HepG2 (cell line): ENCODE data around the gene STKLD1. TPM values are rescaled to one million over a fixed set of nuclear protein-coding genes. Genes with fewer than 3 reads are reported as not detected.

Experiments used
- ATAC-seq: fragments of 200-7000 bp; cut with Tn5 transposase; 3 replicates; pipeline ENCODE4 v1.9.1; 2020; ENCODE audit warnings: mild to moderate bottlenecking, moderate library complexity
- BruUV-seq: library from RNA; stranded (reverse); fragments of 400-500 nt; replicated peaks from 2 replicates; lab custom pipeline; 2021; lab: Mats Ljungman, UMichigan
- CTCF ChIA-PET: fragments of 300-600 bp; formaldehyde crosslinking; extraction: SDS; loops from one replicate; lab custom pipeline; 2021; ENCODE audit warnings: low total read pairs, inconsistent platforms, low intra/inter-chr PET ratio; lab: Yijun Ruan, JAX
- POLR2A ChIA-PET: fragments of 350-600 bp; sonication (Branson Sonifier 250); formaldehyde crosslinking; loops from one replicate; lab custom pipeline; 2020; ENCODE audit warnings: antibody characterized with exemption, inconsistent platforms; lab: Yijun Ruan, JAX
- DNase-seq: peaks from one replicate; pipeline ENCODE4 v3.0.0-alpha.2; 2015; ENCODE audit warnings: low spot score
- FAIRE-seq: peaks from 3 replicates; lab custom pipeline; 2011; peaks lifted over from hg19 to GRCh38; lab: Jason Lieb, UNC
- H2AFZ ChIP-seq: one replicate; pipeline ENCODE4 v1.6.1; 2011; ENCODE audit warnings: low read length, inconsistent platforms
- H3K27ac ChIP-seq: fragments of 300-600 bp; 3 replicates; pipeline ENCODE4 v1.8.0; 2011; ENCODE audit warnings: mixed run types, mild to moderate bottlenecking, mixed read lengths, low read length, inconsistent platforms; ENCODE audit not compliant: insufficient read depth; ENCODE audit errors: extremely low read length
- H3K27me3 ChIP-seq, 2 experiments: fragments of 200-600 bp in 1 of 2; 2 replicates in 1 of 2; 3 replicates in 1 of 2; pipeline versions ENCODE4 v1.6.0 to v1.8.0; 2011; ENCODE audit warnings: low read length in 2 of 2, mild to moderate bottlenecking in 2 of 2, moderate library complexity in 2 of 2, inconsistent platforms in 1 of 2; ENCODE audit not compliant: insufficient read depth in 2 of 2, control insufficient read depth in 1 of 2
- H3K36me3 ChIP-seq, 2 experiments: fragments of 200-600 bp in 1 of 2; replicated peaks in 1 of 2; 2 replicates in 1 of 2; 3 replicates in 1 of 2; pipeline versions ENCODE4 v1.5.1 to v1.8.0; 2011; ENCODE audit warnings: low read length in 2 of 2, inconsistent platforms in 1 of 2; ENCODE audit not compliant: insufficient read depth in 2 of 2, control insufficient read depth in 1 of 2
- H3K4me1 ChIP-seq: 2 replicates; pipeline ENCODE4 v1.5.1; 2012; ENCODE audit warnings: low read length, inconsistent platforms; ENCODE audit not compliant: insufficient read depth
- H3K4me2 ChIP-seq: 2 replicates; pipeline ENCODE4 v1.6.0; 2011; ENCODE audit warnings: low read depth, low read length, inconsistent platforms
- H3K4me3 ChIP-seq, 3 experiments: fragments of 200-600 bp in 1 of 3; sonication (generic), shearing (Covaris generic) in 1 of 3; replicated peaks in 1 of 3; 2 replicates each; pipeline ENCODE4 v1.5.1; 2011 to 2016; ENCODE audit warnings: low read length in 3 of 3, inconsistent platforms in 2 of 3, low read depth in 2 of 3, mild to moderate bottlenecking in 2 of 3, control low read depth in 1 of 3, mixed read lengths in 1 of 3; ENCODE audit not compliant: insufficient read depth in 1 of 3
- H3K79me2 ChIP-seq: one replicate; pipeline ENCODE4 v1.6.1; 2011; ENCODE audit warnings: low read length, inconsistent platforms; ENCODE audit not compliant: insufficient read depth
- H3K9ac ChIP-seq: 2 replicates; pipeline ENCODE4 v1.6.0; 2011; ENCODE audit warnings: mild to moderate bottlenecking, low read depth, low read length, inconsistent platforms; ENCODE audit not compliant: insufficient read depth
- H3K9me3 ChIP-seq: 2 replicates; pipeline ENCODE4 v1.5.1; 2012; ENCODE audit warnings: mild to moderate bottlenecking, low read length
- H4K20me1 ChIP-seq: 2 replicates; pipeline ENCODE4 v1.6.0; 2011; ENCODE audit warnings: inconsistent platforms, mild to moderate bottlenecking, low read length, moderate library complexity; ENCODE audit not compliant: insufficient read depth
- AGO2 ChIP-seq: fragments of 200-400 bp; formaldehyde crosslinking; optimal IDR thresholded peaks from 2 replicates; pipeline ENCODE3; 2017; ENCODE audit warnings: mild to moderate bottlenecking, low read depth, low read length, moderate library complexity
- ATAD3A ChIP-seq: sonication (generic); formaldehyde crosslinking; IDR thresholded peaks from 2 replicates; pipeline ENCODE4 v1.4.0; 2020; ENCODE audit warnings: missing genetic modification reagents
- POLR2G ChIP-seq: fragments of 200-400 bp; formaldehyde crosslinking; IDR thresholded peaks from 2 replicates; pipeline ENCODE4 v1.6.1; 2018; ENCODE audit warnings: mild to moderate bottlenecking, low read depth, low read length, moderate library complexity
- RBFOX2 ChIP-seq: fragments of 200-400 bp; formaldehyde crosslinking; IDR thresholded peaks from 2 replicates; pipeline ENCODE4 v1.6.1; 2017; ENCODE audit warnings: low read depth, mild to moderate bottlenecking, low read length
- ZC3H13 ChIP-seq: sonication (generic); formaldehyde crosslinking; IDR thresholded peaks from 2 replicates; pipeline ENCODE4 v1.8.1; 2023; ENCODE audit warnings: mild to moderate bottlenecking, missing genetic modification reagents, moderate library complexity
- ZFYVE20 ChIP-seq: sonication (generic); formaldehyde crosslinking; IDR thresholded peaks from 2 replicates; pipeline ENCODE4 v1.8.0; 2023; ENCODE audit warnings: low read depth, mild to moderate bottlenecking, moderate library complexity, missing genetic modification reagents, borderline replicate concordance
- ZNF720 ChIP-seq: sonication (generic); formaldehyde crosslinking; IDR thresholded peaks from 2 replicates; pipeline ENCODE4 v1.4.0; 2020; ENCODE audit warnings: missing genetic modification reagents
- WGBS: methylation state at CpG from one replicate; pipeline ENCODE4 v1.1.6; 2017; ENCODE audit warnings: low lambda C conversion rate; 5-methylcytosine and 5-hydroxymethylcytosine counted together
- in situ Hi-C: cut with HindIII; loops from 2 replicates; pipeline ENCODE4 v1.10.0; 2017; ENCODE audit warnings: low pct_unique_long_range_greater_than_20kb; ENCODE audit not compliant: extremely low pct_ligation_motif_present
- intact Hi-C: fragments of 100-400 bp; cut with micrococcal nuclease; formaldehyde crosslinking; loops from one replicate; pipeline ENCODE4 v1.10.0; 2022; ENCODE audit not compliant: unreplicated experiment
- polyA plus RNA-seq, 8 experiments: library from polyadenylated mRNA; depleted of rRNA in 3 of 8; stranded (reverse) in 7 of 8; unstranded in 1 of 8; fragments of >200 nt; fragmentation: Illumina TruSeq in 4 of 8; extraction: Trizol in 4 of 8; gene quantifications; 2 replicates each; pipeline versions ENCODE4 v1.2.1 to v1.2.3, GENCODE V29; 2011 to 2016; ENCODE audit warnings: low read depth in 4 of 8, missing spikeins in 1 of 8, mixed read lengths in 1 of 8; ENCODE audit not compliant: insufficient read depth in 1 of 8
- total RNA-seq, 5 experiments: library from RNA; depleted of rRNA; stranded (reverse); fragments of >200 nt; fragmentation: Illumina TruSeq; extraction: Trizol; gene quantifications; 2 replicates each; pipeline ENCODE4 v1.2.3, GENCODE V29; 2016; ENCODE audit warnings: low read depth in 1 of 5
- TF ChIP-seq, protein P1 (sequence below): sonication (generic); formaldehyde crosslinking; IDR thresholded peaks from 2 replicates; pipeline ENCODE4 v1.4.0; 2020; ENCODE audit warnings: mild to moderate bottlenecking, missing genetic modification reagents

The STKLD1 gene
- total and polyA plus RNA-seq, 2 of the 13 experiments (the other 11 are each of a cell fraction or from before 2014, with no cell fraction given), result 1.5 to 2.2 TPM

DNA sequence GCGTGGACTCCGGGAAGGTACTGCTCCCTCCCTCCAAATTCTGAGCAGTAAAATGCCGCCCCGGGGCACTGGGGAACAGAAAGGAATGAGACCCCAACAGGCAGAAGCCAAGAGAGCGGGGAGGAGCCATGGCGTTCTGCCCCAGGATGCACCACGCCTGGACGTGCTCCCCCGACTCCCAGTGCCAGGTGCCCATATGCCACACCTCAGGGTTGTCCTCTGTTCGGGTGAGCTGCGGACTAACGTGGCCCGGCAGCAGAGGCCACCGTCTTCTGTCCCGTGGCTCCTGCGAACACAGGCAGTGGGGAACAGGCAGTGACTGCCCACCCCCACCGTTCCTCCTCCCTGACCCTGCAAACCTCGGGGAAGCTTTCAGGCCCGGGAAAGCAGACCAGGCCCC lies 44.9 kb upstream of the STKLD1 start:
- no peak for DNase-seq
- ATAC-seq, result no peak
- FAIRE-seq, result no peak
- 0 out of 2 replicates have a peak, but pooled peaks cover 7% of the 10 kb centered on the region for H4K20me1 ChIP-seq
- 94% methylated on average over 19 of the region's 19 CpGs for WGBS
- ChIA-PET CTCF (no interaction called here), POLR2A (interaction anchor here (1.0 kb wide), 1 partner anchor 11 kb away, joined by 3 read pairs; no protein-coding TSS in a partner anchor)
- no peak overlapping the region for H3K27ac ChIP-seq
- no TSS peak for BruUV-seq
- intact Hi-C loops, result no loop called here
- no peak overlapping the region for H2AFZ ChIP-seq
- H3K27me3 ChIP-seq, result no peaks in the 10 kb centered on the region; a peak in 1 of 5 replicates
- no peak overlapping the region for H3K9ac ChIP-seq
- in situ Hi-C loops, result loop anchor here (5.0 kb wide), 1 partner anchor 144 kb away; no protein-coding TSS in a partner anchor
- peaks cover 18 to 41% of the 10 kb centered on the region in 2 experiments; a peak in 4 of 5 replicates for H3K36me3 ChIP-seq
- no peak overlapping the region for H3K4me2 ChIP-seq
- peak; percentile 25; the same call in 1 of the 2 replicates for TF ChIP-seq POLR2G
- no peak for TF ChIP-seq ZNF720 (CRISPR knock-in tag)
- 0 out of 2 replicates have a peak, but pooled peaks have one; percentile 33 for TF ChIP-seq ZC3H13 (CRISPR knock-in tag)
- peak; percentile 7 for TF ChIP-seq AGO2
- TF ChIP-seq, protein P1, sequence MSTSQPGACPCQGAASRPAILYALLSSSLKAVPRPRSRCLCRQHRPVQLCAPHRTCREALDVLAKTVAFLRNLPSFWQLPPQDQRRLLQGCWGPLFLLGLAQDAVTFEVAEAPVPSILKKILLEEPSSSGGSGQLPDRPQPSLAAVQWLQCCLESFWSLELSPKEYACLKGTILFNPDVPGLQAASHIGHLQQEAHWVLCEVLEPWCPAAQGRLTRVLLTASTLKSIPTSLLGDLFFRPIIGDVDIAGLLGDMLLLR (CRISPR knock-in tag), result no peak
- no peak overlapping the region for H3K4me3 ChIP-seq
- H3K79me2 ChIP-seq, result peaks cover 26% of the 10 kb centered on the region
- peaks cover 14% of the 10 kb centered on the region for H3K4me1 ChIP-seq
- H3K9me3 ChIP-seq, result no peaks in the 10 kb centered on the region

DNA sequence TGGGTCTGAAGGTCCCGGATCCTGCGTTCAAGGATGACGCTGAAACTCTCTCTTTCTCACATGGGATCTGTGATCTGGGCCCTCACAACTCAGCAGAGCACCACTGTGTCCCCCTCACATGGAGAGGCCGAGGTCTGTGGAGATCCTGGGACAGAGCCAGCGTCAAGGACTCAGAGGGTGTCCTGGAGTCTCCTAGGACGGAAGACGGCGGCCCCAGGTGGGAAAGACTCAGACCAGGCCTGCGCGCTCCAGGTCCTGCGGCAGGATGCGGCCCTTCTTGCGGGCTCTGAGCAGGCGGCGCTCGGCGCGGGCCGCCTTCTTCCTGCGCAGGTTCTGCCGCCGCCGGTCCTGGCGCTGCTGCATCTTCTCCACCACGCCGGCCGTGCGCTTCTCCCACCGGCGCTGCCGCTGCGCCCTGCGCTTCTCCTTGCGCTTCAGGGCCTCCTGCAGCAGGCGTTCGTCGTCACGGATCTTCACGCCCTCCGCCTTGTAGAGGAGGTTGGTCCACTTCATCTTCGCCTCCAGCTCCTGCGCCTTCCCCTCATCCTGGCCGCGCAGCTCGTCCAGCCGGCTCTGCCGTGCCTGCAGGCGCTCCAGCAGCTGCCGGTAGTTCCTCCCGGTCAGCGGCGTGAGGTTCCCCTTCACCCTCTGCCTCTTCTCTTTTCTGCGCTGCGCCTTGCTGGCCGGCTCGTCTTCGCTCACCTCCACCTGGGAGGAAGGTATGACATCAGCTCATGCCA lies 44.4 kb upstream of the STKLD1 start:
- peaks cover 18 to 41% of the 10 kb centered on the region in 2 experiments; a peak in 4 of 5 replicates for H3K36me3 ChIP-seq
- intact Hi-C loops (no loop called here), in situ Hi-C loops (loop anchor here (5.0 kb wide), 1 partner anchor 145 kb away; no protein-coding TSS in a partner anchor)
- no peak for FAIRE-seq
- H3K27me3 ChIP-seq, result no peaks in the 10 kb centered on the region; a peak in 1 of 5 replicates
- DNase-seq, result no peak
- WGBS, result 99% methylated on average over 57 of the region's 57 CpGs
- no peak overlapping the region for H2AFZ ChIP-seq
- peaks cover 26% of the 10 kb centered on the region for H3K79me2 ChIP-seq
- no peaks in the 10 kb centered on the region for H3K9me3 ChIP-seq
- no TSS peak for BruUV-seq
- peaks cover 20% of the 10 kb centered on the region for H3K4me1 ChIP-seq
- H3K9ac ChIP-seq, result no peak overlapping the region
- ChIA-PET CTCF (no interaction called here), POLR2A (no interaction called here)
- H4K20me1 ChIP-seq, result 0 out of 2 replicates have a peak, but pooled peaks cover 7% of the 10 kb centered on the region
- H3K4me2 ChIP-seq, result no peak overlapping the region
- TF ChIP-seq RBFOX2, result peak; percentile 62
- no peak for TF ChIP-seq ATAD3A (CRISPR knock-in tag)
- no peak for TF ChIP-seq ZFYVE20 (CRISPR knock-in tag)
- ATAC-seq, result no peak
- no peak overlapping the region for H3K27ac ChIP-seq
- H3K4me3 ChIP-seq, result no peak overlapping the region
